ENCODE results near the gene SLC29A3. TPM values are rescaled to one million over a fixed set of nuclear protein-coding genes. Genes with fewer than 3 reads are reported as not detected.

SLC29A3 gene
- total RNA-seq, 1 experiment from 2014 or later: 9.2 TPM

- Mint-ChIP-seq H3K27me3 (ENCODE audit: low read depth) (peaks cover 5% of the 10 kb centered on the region), H3K36me3 (ENCODE audit: insufficient read depth in 1 of 3, low read depth in 3 of 3) (peaks cover 0 to 2% (median 0%) of the 10 kb centered on the region in 3 experiments; a peak in 1 of 7 replicates), H3K9me3 (no peaks in the 10 kb centered on the region), H3K4me1 (peaks cover 6 to 11% of the 10 kb centered on the region in 2 experiments), H3K27ac (no peak overlapping the region), H3K4me3 (no peak overlapping the region)
- Histone ChIP-seq H2AFZ (ENCODE audit: low read length) (no peak overlapping the region), H3K4ac (ENCODE audit: low read depth, low read length) (no peak overlapping the region), H2BK12ac (ENCODE audit: insufficient read length, low read depth, low read length) (no peak overlapping the region), H4K20me1 (ENCODE audit: control insufficient read depth, insufficient read depth, insufficient read length) (no peaks in the 10 kb centered on the region), H3K9me3 (ENCODE audit: control insufficient read depth, low read depth, low read length) (no peaks in the 10 kb centered on the region), H3T11ph (ENCODE audit: low read length) (no peak overlapping the region), H3K4me1 (ENCODE audit: insufficient read depth, low read length) (no peaks in the 10 kb centered on the region), H3K27ac (ENCODE audit: insufficient read length, low read depth, low read length) (no peak overlapping the region), H3K23me2 (ENCODE audit: insufficient read length, low read depth, low read length, poor library complexity, severe bottlenecking) (no peaks in the 10 kb centered on the region), H3K4me2 (ENCODE audit: insufficient read depth, insufficient read length, low read length) (no peak overlapping the region), H4K5ac (ENCODE audit: insufficient read length, low read depth, low read length) (no peak overlapping the region), H2BK20ac (ENCODE audit: low read depth, low read length, poor library complexity, severe bottlenecking) (no peak overlapping the region), H3K27me3 (ENCODE audit: insufficient read depth, low read length) (no peaks in the 10 kb centered on the region), H2BK5ac (ENCODE audit: insufficient read length, low read length) (no peak overlapping the region), H3K14ac (ENCODE audit: insufficient read depth, low read length) (no peak overlapping the region), H3K18ac (ENCODE audit: insufficient read length, low read depth, low read length) (no peak overlapping the region), H3K79me1 (ENCODE audit: insufficient read depth, low read depth, low read length, poor library complexity, severe bottlenecking) (no peaks in the 10 kb centered on the region), H3K9ac (ENCODE audit: extremely low read depth, insufficient read length, low read length) (no peak overlapping the region), H4K91ac (ENCODE audit: insufficient read length, low read depth, low read length) (no peak overlapping the region), H4K8ac (replicated peaks; ENCODE audit: insufficient read length, low read depth, low read length) (no peak overlapping the region), H2BK120ac (ENCODE audit: low read depth, low read length, poor library complexity, severe bottlenecking) (no peak overlapping the region), H2AK5ac (ENCODE audit: insufficient read length, low read length) (no peak overlapping the region), H2BK15ac (ENCODE audit: low read depth, low read length) (no peak overlapping the region), H3K23ac (ENCODE audit: insufficient read length, low read depth, low read length) (no peak overlapping the region), H3K56ac (ENCODE audit: insufficient read length, low read depth, low read length) (no peak overlapping the region), H3K79me2 (ENCODE audit: insufficient read depth, low read length) (no peaks in the 10 kb centered on the region)
- no CpG with 5 or more reads among the region's 2 CpGs for WGBS (ENCODE audit: extremely low coverage, insufficient read length, low lambda C conversion rate)
- DNase-seq: no peak
- TF ChIP-seq CTCF (conservative IDR thresholded peaks at IDR 0.05): 0 out of 3 replicates have a peak, but pooled peaks have one; percentile 36
These were observed 49.6 kb downstream of the SLC29A3 start for GRCh38 chr10:71368643-71369042.

Data from H9 (cell line).